Measurements from ENCODE around the gene HARS1. TPM values are rescaled to one million over a fixed set of nuclear protein-coding genes. Genes with fewer than 3 reads are reported as not detected.
A peak's percentile ranks its signal among the peaks of the same experiment; 100 is the strongest.

HARS1 gene
- total and polyA plus RNA-seq, 8 donors = 24.7 to 47.8 (median 32.7) TPM

GRCh38 chr5:140696891-140697492 is 5.8 kb upstream of the HARS1 start:
- Histone ChIP-seq H3K9me3 (no peaks in the 10 kb centered on the region), H3K4me3 (no peak overlapping the region), H3K27me3 (no peaks in the 10 kb centered on the region), H3K27ac (no peak overlapping the region), H3K4me1 (peaks cover 0 to 13% (median 6%) of the 10 kb centered on the region in 3 donors), H3K36me3 (peaks cover 8 to 42% (median 16%) of the 10 kb centered on the region in 3 donors)
- intact Hi-C loops (cut with DNase I) = no loop called here
- no peak for ATAC-seq
- TF ChIP-seq CTCF (IDR thresholded peaks at IDR 0.05) = no peak
- DNase-seq = no peak
- no peak for FAIRE-seq
- WGBS, 2 donors = 86 to 87% methylated on average over 4 of the region's 4 CpGs

GRCh38 chr5:140694276-140694675 is 3.1 kb upstream of the HARS1 start:
- Histone ChIP-seq H3K27me3 (no peaks in the 10 kb centered on the region), H3K4me3 (no peak overlapping the region), H3K4me1 (peaks cover 0 to 9% (median 9%) of the 10 kb centered on the region in 3 donors), H3K9me3 (no peaks in the 10 kb centered on the region), H3K27ac (no peak overlapping the region), H3K36me3 (peaks cover 8 to 42% (median 16%) of the 10 kb centered on the region in 3 donors)
- no peak for DNase-seq
- intact Hi-C loops (cut with DNase I) = no loop called here
- no peak for ATAC-seq
- no peak for TF ChIP-seq CTCF (IDR thresholded peaks at IDR 0.05)
- WGBS, 2 donors = 69 to 77% methylated on average over 5 of the region's 5 CpGs
- FAIRE-seq = no peak

GRCh38 chr5:140690376-140690932 is 716 bp downstream of the HARS1 start:
- Histone ChIP-seq H3K9me3 (no peaks in the 10 kb centered on the region), H3K4me1 (peaks cover 0 to 9% (median 9%) of the 10 kb centered on the region in 3 donors), H3K4me3 (peak overlapping the region; percentile 41 to 92 (median 73)), H3K27ac (peak overlapping the region in 3 of 4 donors; percentile 63 to 79 (median 78)), H3K36me3 (peaks cover 0 to 14% (median 2%) of the 10 kb centered on the region in 3 donors), H3K27me3 (no peaks in the 10 kb centered on the region)
- 39 to 51% methylated on average over 8 of the region's 8 CpGs for WGBS, 2 donors
- DNase-seq (no peak), FAIRE-seq (no peak), ATAC-seq (peak in 3 of 4 donors; percentile 1 to 2 (median 1))
- TF ChIP-seq CTCF (IDR thresholded peaks at IDR 0.05) = no peak
- intact Hi-C loops (cut with DNase I) = no loop called here

- Histone ChIP-seq H3K4me3 (no peak overlapping the region), H3K4me1 (no peaks in the 10 kb centered on the region), H3K27ac (no peak overlapping the region), H3K36me3 (peaks cover 0 to 48% (median 20%) of the 10 kb centered on the region in 3 donors), H3K9me3 (no peaks in the 10 kb centered on the region), H3K27me3 (no peaks in the 10 kb centered on the region)
- 97% methylated on average over 7 of the region's 7 CpGs for WGBS, 2 donors
- DNase-seq = no peak
- no peak for FAIRE-seq
- TF ChIP-seq CTCF (IDR thresholded peaks at IDR 0.05) = no peak
- intact Hi-C loops (cut with DNase I) = no loop called here
- no peak for ATAC-seq
Measured at GRCh38 chr5:140678993-140679392, 12.2 kb downstream of the HARS1 start.

- ATAC-seq (no peak), DNase-seq (no peak), FAIRE-seq (no peak)
- Histone ChIP-seq H3K4me3 (no peak overlapping the region), H3K4me1 (no peaks in the 10 kb centered on the region), H3K27me3 (no peaks in the 10 kb centered on the region), H3K36me3 (peaks cover 0 to 54% (median 20%) of the 10 kb centered on the region in 3 donors), H3K9me3 (no peaks in the 10 kb centered on the region), H3K27ac (no peak overlapping the region)
- intact Hi-C loops (cut with DNase I) = no loop called here
- 90 to 94% methylated on average over 3 of the region's 3 CpGs for WGBS, 2 donors
- TF ChIP-seq CTCF (IDR thresholded peaks at IDR 0.05) = no peak
Measured at GRCh38 chr5:140677947-140678346, 13.2 kb downstream of the HARS1 start.
